KMS-11 (cell line): ENCODE data around the gene FLNB.

Experiments used
- H2AFZ ChIP-seq: fragments of 200-600 bp; sonication (generic); 2 replicates; pipeline ENCODE4 v1.6.1; 2016; ENCODE audit warnings: antibody characterized with exemption, mixed run types, low read depth
- H3K27ac ChIP-seq: fragments of 200-600 bp; sonication (generic); 2 replicates; pipeline ENCODE4 v1.6.1; 2016; ENCODE audit warnings: mild to moderate bottlenecking, mixed run types
- H3K27me3 ChIP-seq: fragments of 200-600 bp; sonication (generic); 2 replicates; pipeline ENCODE4 v1.6.1; 2017; ENCODE audit warnings: mild to moderate bottlenecking, low read depth, mixed run types, moderate library complexity; ENCODE audit not compliant: insufficient read depth
- H3K36me3 ChIP-seq: fragments of 200-600 bp; sonication (generic); 2 replicates; pipeline ENCODE4 v1.6.1; 2017; ENCODE audit warnings: mild to moderate bottlenecking, mixed run types; ENCODE audit not compliant: insufficient read depth
- H3K4me1 ChIP-seq: fragments of 200-600 bp; sonication (generic); 2 replicates; pipeline ENCODE4 v1.6.1; 2016; ENCODE audit warnings: mild to moderate bottlenecking, low read depth, mixed run types; ENCODE audit not compliant: poor library complexity, severe bottlenecking
- H3K4me2 ChIP-seq: fragments of 200-600 bp; sonication (generic); 2 replicates; pipeline ENCODE4 v1.7.0; 2016; ENCODE audit warnings: mild to moderate bottlenecking, mixed run types
- H3K4me3 ChIP-seq: fragments of 200-600 bp; sonication (generic); IDR thresholded peaks from 2 replicates; pipeline ENCODE4 v1.6.1; 2017; ENCODE audit warnings: low read depth, low read length, mixed read lengths; ENCODE audit not compliant: insufficient read depth
- H3K79me2 ChIP-seq: fragments of 200-600 bp; sonication (generic); 2 replicates; pipeline ENCODE4 v1.6.1; 2016; ENCODE audit warnings: low read depth, mixed run types; ENCODE audit not compliant: insufficient read depth
- H3K9ac ChIP-seq: fragments of 200-600 bp; sonication (generic); 2 replicates; pipeline ENCODE4 v1.6.1; 2016; ENCODE audit warnings: mild to moderate bottlenecking, mixed run types
- H4K20me1 ChIP-seq: fragments of 200-600 bp; sonication (generic); 2 replicates; pipeline ENCODE4 v1.6.1; 2016; ENCODE audit warnings: mild to moderate bottlenecking, mixed run types; ENCODE audit not compliant: insufficient read depth
- TF ChIP-seq, protein P1 (sequence below): fragments of 200-600 bp; sonication (generic); conservative IDR thresholded peaks from 2 replicates; pipeline ENCODE4 v1.6.1; 2017; ENCODE audit warnings: low read depth, mild to moderate bottlenecking, antibody characterized with exemption, low read length, moderate library complexity, mixed read lengths

Gene FLNB

DNA sequence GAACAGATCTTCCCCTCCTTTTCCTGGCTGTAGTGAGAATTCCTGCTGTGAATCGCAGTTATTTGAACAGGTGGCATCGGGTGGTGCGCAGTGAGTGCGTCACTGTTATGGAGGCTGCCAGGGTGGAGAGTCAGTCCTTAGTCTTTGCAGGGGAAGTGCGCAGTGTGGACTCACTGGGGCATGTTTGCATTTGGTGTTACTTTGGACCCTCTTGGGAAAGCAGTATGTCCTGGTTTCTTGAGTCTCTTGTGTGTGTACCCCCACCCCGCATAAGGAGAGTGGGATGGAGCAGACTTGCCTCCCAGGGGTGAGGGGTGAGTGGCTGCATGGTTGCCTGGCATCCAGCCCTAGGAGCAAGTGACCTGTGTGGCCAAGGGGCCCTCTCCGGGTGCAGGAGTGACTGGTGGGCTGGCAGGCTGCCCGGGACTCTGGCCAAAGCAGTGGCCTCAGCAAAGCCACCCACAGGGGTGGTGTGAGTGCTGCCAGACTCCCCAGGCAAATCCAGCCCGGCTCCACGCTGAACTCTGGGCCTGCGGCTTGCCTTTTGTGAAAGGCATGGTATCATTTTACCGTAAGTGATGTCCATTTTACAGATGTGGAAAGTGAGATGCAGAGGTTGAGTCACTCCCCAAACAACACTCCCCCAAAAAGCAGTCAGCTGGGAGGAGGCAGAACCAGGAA is 156.1 kb downstream of the FLNB start:
- no peak overlapping the region for H2AFZ ChIP-seq
- H3K4me1 ChIP-seq: no peaks in the 10 kb centered on the region
- H3K79me2 ChIP-seq: no peaks in the 10 kb centered on the region
- H3K4me3 ChIP-seq: no peak overlapping the region
- H3K4me2 ChIP-seq: no peak overlapping the region
- no peak overlapping the region for H3K9ac ChIP-seq
- H3K27ac ChIP-seq: no peak overlapping the region
- H4K20me1 ChIP-seq: no peaks in the 10 kb centered on the region
- H3K36me3 ChIP-seq: no peaks in the 10 kb centered on the region
- TF ChIP-seq, protein P1, sequence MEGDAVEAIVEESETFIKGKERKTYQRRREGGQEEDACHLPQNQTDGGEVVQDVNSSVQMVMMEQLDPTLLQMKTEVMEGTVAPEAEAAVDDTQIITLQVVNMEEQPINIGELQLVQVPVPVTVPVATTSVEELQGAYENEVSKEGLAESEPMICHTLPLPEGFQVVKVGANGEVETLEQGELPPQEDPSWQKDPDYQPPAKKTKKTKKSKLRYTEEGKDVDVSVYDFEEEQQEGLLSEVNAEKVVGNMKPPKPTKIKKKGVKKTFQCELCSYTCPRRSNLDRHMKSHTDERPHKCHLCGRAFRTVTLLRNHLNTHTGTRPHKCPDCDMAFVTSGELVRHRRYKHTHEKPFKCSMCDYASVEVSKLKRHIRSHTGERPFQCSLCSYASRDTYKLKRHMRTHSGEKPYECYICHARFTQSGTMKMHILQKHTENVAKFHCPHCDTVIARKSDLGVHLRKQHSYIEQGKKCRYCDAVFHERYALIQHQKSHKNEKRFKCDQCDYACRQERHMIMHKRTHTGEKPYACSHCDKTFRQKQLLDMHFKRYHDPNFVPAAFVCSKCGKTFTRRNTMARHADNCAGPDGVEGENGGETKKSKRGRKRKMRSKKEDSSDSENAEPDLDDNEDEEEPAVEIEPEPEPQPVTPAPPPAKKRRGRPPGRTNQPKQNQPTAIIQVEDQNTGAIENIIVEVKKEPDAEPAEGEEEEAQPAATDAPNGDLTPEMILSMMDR: no peak
- no peaks in the 10 kb centered on the region for H3K27me3 ChIP-seq

DNA sequence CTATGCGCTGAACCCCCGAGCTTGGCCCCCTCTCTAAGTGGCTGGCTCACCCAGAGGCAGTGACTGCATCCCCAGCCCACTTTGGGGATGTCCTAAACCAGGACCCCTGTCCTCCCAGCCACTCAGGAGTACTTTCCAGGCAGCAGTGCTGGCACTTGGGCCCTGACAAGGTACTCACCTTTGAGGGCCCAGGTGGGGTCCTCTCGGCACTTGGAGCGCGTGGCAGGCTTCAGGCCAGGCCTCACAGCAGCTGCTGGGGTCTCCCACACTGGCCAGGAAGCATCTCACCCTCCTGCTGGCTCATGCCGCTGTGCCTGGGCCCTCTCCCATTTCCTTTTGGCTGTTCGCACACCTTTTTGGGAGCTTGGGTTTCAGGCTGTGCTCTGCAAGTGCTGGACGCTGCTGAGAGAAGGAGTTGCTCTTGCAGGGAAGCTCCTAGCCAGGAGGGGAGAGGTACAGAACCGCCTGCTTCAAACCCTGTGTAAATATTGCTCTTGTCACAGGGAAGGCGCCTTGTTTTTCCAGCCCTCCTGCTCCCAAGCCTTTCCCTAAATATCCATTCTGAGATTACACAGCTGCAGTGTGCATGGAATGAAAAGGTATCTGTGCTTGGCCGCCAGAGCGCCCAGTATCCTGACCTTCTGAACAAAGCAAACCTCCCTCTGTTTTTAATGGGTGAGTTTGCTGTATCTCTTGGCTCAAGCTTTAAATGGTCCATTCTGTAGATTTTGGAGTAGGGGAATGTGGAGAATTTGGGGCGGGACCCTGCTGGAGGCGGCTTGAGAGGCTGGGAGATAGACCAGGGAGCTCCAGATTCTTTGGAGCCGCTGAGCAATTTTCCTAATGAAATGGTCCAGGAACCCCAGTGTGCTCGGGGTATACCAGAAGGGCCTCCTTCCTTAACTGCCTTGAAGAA is 156.9 kb downstream of the FLNB start:
- H3K36me3 ChIP-seq: no peaks in the 10 kb centered on the region

DNA sequence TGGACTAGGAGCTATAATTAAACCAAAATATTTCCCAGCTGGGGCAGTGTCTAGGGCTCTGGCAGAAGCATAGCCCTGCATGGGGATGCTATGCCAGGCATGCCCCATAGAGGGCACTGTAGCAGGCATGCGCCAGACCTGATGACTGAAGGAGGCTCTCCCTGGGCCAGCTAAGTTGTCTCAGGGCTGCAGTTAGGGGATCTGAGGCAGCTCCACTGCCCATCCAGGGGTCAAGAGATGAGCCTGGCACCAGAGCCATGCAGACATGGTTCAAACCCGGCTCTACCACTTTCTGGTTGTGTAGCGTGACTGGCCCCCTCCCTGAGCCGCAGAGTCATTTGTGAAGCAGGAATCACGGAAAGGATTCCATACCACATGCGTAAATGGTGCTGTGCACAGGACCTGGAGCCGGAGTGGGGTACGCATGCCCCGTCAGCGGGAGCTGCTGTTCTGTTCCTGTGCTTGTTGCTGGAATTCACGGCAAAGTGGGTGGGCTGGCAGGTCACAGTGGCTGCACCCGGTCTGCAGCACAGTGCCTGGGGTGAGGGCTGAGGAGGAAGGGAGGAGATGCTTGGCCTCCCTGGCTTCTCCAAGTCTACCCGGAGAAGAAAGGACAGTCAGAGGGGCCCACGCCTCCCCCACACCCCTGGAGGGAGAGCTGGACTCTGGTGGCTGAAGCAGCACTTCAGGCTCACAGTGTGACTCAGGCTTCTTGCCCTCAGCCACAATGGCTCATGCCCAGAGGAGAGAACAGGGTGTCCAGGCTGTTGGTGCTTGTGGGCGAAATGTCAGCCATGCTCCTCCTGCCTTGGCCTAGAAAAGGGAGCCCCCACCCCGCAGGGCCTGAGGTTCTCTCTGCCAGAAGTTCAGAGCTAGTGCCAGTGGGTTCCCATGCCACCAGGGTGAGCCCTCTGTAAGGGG is 159.5 kb downstream of the FLNB start:
- H3K27me3 ChIP-seq: no peaks in the 10 kb centered on the region
- no peaks in the 10 kb centered on the region for H3K4me1 ChIP-seq
- no peak overlapping the region for H3K27ac ChIP-seq
- H4K20me1 ChIP-seq: no peaks in the 10 kb centered on the region
- TF ChIP-seq, protein P1: peak; percentile 72
- no peak overlapping the region for H3K9ac ChIP-seq
- H2AFZ ChIP-seq: no peak overlapping the region
- H3K4me2 ChIP-seq: no peak overlapping the region
- H3K4me3 ChIP-seq: no peak overlapping the region
- H3K79me2 ChIP-seq: no peaks in the 10 kb centered on the region
- H3K36me3 ChIP-seq: no peaks in the 10 kb centered on the region

More for the DNA sequence above, 156.9 kb downstream of the FLNB start:
- Histone ChIP-seq H2AFZ (no peak overlapping the region), H3K4me3 (no peak overlapping the region), H3K79me2 (no peaks in the 10 kb centered on the region), H3K4me2 (no peak overlapping the region), H3K9ac (no peak overlapping the region), H4K20me1 (no peaks in the 10 kb centered on the region), H3K4me1 (no peaks in the 10 kb centered on the region), H3K27me3 (no peaks in the 10 kb centered on the region), H3K27ac (no peak overlapping the region)
- TF ChIP-seq, protein P1: no peak

DNA sequence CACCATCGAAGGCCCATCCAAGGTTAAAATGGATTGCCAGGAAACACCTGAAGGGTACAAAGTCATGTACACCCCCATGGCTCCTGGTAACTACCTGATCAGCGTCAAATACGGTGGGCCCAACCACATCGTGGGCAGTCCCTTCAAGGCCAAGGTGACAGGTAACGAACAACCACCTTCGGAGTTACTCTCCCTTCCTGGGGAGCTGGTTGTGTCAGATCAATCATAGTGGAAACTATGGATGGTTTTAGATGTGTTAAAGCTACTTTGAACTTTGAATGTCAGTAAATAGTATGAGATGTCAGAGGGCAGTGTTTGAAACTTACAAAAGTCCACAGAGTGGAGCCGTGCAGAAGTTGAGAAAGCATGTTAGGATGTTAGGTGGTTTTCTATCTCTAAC is 160.3 kb downstream of the FLNB start:
- H4K20me1 ChIP-seq: no peaks in the 10 kb centered on the region
- H3K4me2 ChIP-seq: no peak overlapping the region
- TF ChIP-seq, protein P1: no peak
- no peaks in the 10 kb centered on the region for H3K79me2 ChIP-seq
- no peak overlapping the region for H3K27ac ChIP-seq
- no peaks in the 10 kb centered on the region for H3K36me3 ChIP-seq
- no peaks in the 10 kb centered on the region for H3K27me3 ChIP-seq
- H2AFZ ChIP-seq: no peak overlapping the region
- H3K9ac ChIP-seq: no peak overlapping the region
- no peak overlapping the region for H3K4me3 ChIP-seq
- H3K4me1 ChIP-seq: no peaks in the 10 kb centered on the region
